Tibial artery (tissue), 4 donors: ENCODE data around the gene DOP1B.

Experiments used
- DNase-seq, 2 donors: peaks; one replicate each; pipeline ENCODE4 v3.0.0-alpha.2; 2019
- H3K27ac ChIP-seq, 2 donors: fragments of 200-600 bp; sonication (generic) in 1 of 2; 1 replicate in 1 of 2; 2 replicates in 1 of 2; pipeline ENCODE4 v1.5.1; 2018 to 2019; ENCODE audit warnings: mild to moderate bottlenecking in 1 of 2
- H3K27me3 ChIP-seq, 2 donors: fragments of 200-600 bp; sonication (generic) in 1 of 2; one replicate each; pipeline versions ENCODE4 v1.5.1 to v1.6.0; 2016 to 2019
- H3K36me3 ChIP-seq, 3 donors: fragments of 200-600 bp; sonication (generic) in 2 of 3; one replicate each; pipeline ENCODE4 v1.5.1; 2016 to 2019; ENCODE audit warnings: mild to moderate bottlenecking in 2 of 3
- H3K4me1 ChIP-seq, 4 donors: fragments of 200-600 bp; sonication (generic) in 2 of 4; 1 replicate in 3 of 4; 2 replicates in 1 of 4; pipeline ENCODE4 v1.5.1; 2016 to 2019
- H3K4me3 ChIP-seq, 2 donors: fragments of 200-600 bp; sonication (generic) in 1 of 2; 1 replicate in 1 of 2; 2 replicates in 1 of 2; pipeline ENCODE4 v1.5.1; 2018 to 2019; ENCODE audit warnings: mild to moderate bottlenecking in 2 of 2
- H3K9me3 ChIP-seq, 3 donors: fragments of 200-600 bp; sonication (generic) in 1 of 3; one replicate each; pipeline ENCODE4 v1.5.1; 2016 to 2019
- CTCF ChIP-seq, 2 experiments: fragments of 200-600 bp in 1 of 2; fragments of 450-650 bp in 1 of 2; IDR thresholded peaks; one replicate each; pipeline ENCODE4 v1.5.1; 2017 to 2019; ENCODE audit warnings: antibody characterized with exemption in 2 of 2, mild to moderate bottlenecking in 1 of 2, moderate library complexity in 1 of 2
- intact Hi-C: fragments of 100-400 bp; cut with DNase I; formaldehyde crosslinking; loops from one replicate; pipeline ENCODE4 v1.15.0; 2023; ENCODE audit warnings: low total_unique reads

The DOP1B gene

GRCh38 chr21:36156815-36157670 is at the start of gene DOP1B:
TSS of gene DOP1B (plus strand) at chr21:36156824. CDS start at chr21:36164734, 7,910 bp downstream.
- H3K4me1 ChIP-seq, result peaks cover 0 to 18% (median 11%) of the 10 kb centered on the region in 4 donors
- H3K27ac ChIP-seq, result peak within 1 kb of the TSS; percentile 77 to 85
- H3K36me3 ChIP-seq, result no peaks in the 10 kb centered on the region
- H3K4me3 ChIP-seq, result peak within 1 kb of the TSS; percentile 94 to 97
- DNase-seq, result peak in 1 of 2 donors; percentile 67
- no peaks in the 10 kb centered on the region for H3K27me3 ChIP-seq
- no peak for TF ChIP-seq CTCF (IDR thresholded peaks at IDR 0.05)
- intact Hi-C loops, result loop anchor here (1.0 kb wide), 1 partner anchor 163 kb away; the partner anchor contains the start of gene MORC3
- no peaks in the 10 kb centered on the region for H3K9me3 ChIP-seq

GRCh38 chr21:36109868-36110267 is 46.8 kb upstream of the DOP1B start:
- H3K27ac ChIP-seq, result no peak overlapping the region
- TF ChIP-seq CTCF (IDR thresholded peaks at IDR 0.05), result no peak
- no peaks in the 10 kb centered on the region for H3K36me3 ChIP-seq
- H3K27me3 ChIP-seq, result peaks cover 0 to 4% of the 10 kb centered on the region in 2 donors
- intact Hi-C loops, result loop anchor here (10.0 kb wide), 1 partner anchor 55 kb away; no protein-coding TSS in a partner anchor
- no peak for DNase-seq
- H3K4me3 ChIP-seq, result no peak overlapping the region
- H3K9me3 ChIP-seq, result no peaks in the 10 kb centered on the region
- peaks cover 0 to 11% (median 0%) of the 10 kb centered on the region in 4 donors for H3K4me1 ChIP-seq

GRCh38 chr21:36111238-36111637 is 45.4 kb upstream of the DOP1B start:
- intact Hi-C loops, result loop anchor here (10.0 kb wide), 1 partner anchor 56 kb away; no protein-coding TSS in a partner anchor

GRCh38 chr21:36113647-36114428 is 42.8 kb upstream of the DOP1B start:
- intact Hi-C loops, result loop anchor here (10.0 kb wide), 1 partner anchor 59 kb away; no protein-coding TSS in a partner anchor
- H3K27me3 ChIP-seq, result no peaks in the 10 kb centered on the region
- no peak for TF ChIP-seq CTCF (IDR thresholded peaks at IDR 0.05)
- H3K4me1 ChIP-seq, result peaks cover 0 to 11% (median 0%) of the 10 kb centered on the region in 4 donors
- no peaks in the 10 kb centered on the region for H3K36me3 ChIP-seq
- no peak overlapping the region for H3K4me3 ChIP-seq
- H3K27ac ChIP-seq, result no peak overlapping the region
- DNase-seq, result no peak
- H3K9me3 ChIP-seq, result no peaks in the 10 kb centered on the region

More at GRCh38 chr21:36111238-36111637, 45.4 kb upstream of the DOP1B start:
- no peaks in the 10 kb centered on the region for H3K27me3 ChIP-seq
- DNase-seq, result no peak
- no peak for TF ChIP-seq CTCF (IDR thresholded peaks at IDR 0.05)
- H3K4me1 ChIP-seq, result peaks cover 0 to 11% (median 0%) of the 10 kb centered on the region in 4 donors
- no peak overlapping the region for H3K4me3 ChIP-seq
- no peaks in the 10 kb centered on the region for H3K36me3 ChIP-seq
- H3K27ac ChIP-seq, result no peak overlapping the region
- no peaks in the 10 kb centered on the region for H3K9me3 ChIP-seq

- intact Hi-C loops, result loop anchor here (10.0 kb wide), 1 partner anchor 60 kb away; no protein-coding TSS in a partner anchor
- H3K4me1 ChIP-seq, result peaks cover 0 to 11% (median 0%) of the 10 kb centered on the region in 4 donors
- H3K36me3 ChIP-seq, result no peaks in the 10 kb centered on the region
- no peak for TF ChIP-seq CTCF (IDR thresholded peaks at IDR 0.05)
- no peak overlapping the region for H3K27ac ChIP-seq
- DNase-seq, result no peak
- H3K9me3 ChIP-seq, result no peaks in the 10 kb centered on the region
- no peaks in the 10 kb centered on the region for H3K27me3 ChIP-seq
- no peak overlapping the region for H3K4me3 ChIP-seq
Measured at GRCh38 chr21:36115138-36115730, 41.4 kb upstream of the DOP1B start.
